GM18519 (cell line): ENCODE measurements around the gene ATP10A.

Source experiments
- ATAC-seq: cut with Tn5 transposase; IDR thresholded peaks from one replicate; pipeline ENCODE4 v1.9.1; 2021; ENCODE audit warnings: mild to moderate bottlenecking, moderate library complexity; ENCODE audit not compliant: unreplicated experiment, low FRiP score

The ATP10A gene, protein sequence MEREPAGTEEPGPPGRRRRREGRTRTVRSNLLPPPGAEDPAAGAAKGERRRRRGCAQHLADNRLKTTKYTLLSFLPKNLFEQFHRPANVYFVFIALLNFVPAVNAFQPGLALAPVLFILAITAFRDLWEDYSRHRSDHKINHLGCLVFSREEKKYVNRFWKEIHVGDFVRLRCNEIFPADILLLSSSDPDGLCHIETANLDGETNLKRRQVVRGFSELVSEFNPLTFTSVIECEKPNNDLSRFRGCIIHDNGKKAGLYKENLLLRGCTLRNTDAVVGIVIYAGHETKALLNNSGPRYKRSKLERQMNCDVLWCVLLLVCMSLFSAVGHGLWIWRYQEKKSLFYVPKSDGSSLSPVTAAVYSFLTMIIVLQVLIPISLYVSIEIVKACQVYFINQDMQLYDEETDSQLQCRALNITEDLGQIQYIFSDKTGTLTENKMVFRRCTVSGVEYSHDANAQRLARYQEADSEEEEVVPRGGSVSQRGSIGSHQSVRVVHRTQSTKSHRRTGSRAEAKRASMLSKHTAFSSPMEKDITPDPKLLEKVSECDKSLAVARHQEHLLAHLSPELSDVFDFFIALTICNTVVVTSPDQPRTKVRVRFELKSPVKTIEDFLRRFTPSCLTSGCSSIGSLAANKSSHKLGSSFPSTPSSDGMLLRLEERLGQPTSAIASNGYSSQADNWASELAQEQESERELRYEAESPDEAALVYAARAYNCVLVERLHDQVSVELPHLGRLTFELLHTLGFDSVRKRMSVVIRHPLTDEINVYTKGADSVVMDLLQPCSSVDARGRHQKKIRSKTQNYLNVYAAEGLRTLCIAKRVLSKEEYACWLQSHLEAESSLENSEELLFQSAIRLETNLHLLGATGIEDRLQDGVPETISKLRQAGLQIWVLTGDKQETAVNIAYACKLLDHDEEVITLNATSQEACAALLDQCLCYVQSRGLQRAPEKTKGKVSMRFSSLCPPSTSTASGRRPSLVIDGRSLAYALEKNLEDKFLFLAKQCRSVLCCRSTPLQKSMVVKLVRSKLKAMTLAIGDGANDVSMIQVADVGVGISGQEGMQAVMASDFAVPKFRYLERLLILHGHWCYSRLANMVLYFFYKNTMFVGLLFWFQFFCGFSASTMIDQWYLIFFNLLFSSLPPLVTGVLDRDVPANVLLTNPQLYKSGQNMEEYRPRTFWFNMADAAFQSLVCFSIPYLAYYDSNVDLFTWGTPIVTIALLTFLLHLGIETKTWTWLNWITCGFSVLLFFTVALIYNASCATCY (N-terminal part only)

DNA sequence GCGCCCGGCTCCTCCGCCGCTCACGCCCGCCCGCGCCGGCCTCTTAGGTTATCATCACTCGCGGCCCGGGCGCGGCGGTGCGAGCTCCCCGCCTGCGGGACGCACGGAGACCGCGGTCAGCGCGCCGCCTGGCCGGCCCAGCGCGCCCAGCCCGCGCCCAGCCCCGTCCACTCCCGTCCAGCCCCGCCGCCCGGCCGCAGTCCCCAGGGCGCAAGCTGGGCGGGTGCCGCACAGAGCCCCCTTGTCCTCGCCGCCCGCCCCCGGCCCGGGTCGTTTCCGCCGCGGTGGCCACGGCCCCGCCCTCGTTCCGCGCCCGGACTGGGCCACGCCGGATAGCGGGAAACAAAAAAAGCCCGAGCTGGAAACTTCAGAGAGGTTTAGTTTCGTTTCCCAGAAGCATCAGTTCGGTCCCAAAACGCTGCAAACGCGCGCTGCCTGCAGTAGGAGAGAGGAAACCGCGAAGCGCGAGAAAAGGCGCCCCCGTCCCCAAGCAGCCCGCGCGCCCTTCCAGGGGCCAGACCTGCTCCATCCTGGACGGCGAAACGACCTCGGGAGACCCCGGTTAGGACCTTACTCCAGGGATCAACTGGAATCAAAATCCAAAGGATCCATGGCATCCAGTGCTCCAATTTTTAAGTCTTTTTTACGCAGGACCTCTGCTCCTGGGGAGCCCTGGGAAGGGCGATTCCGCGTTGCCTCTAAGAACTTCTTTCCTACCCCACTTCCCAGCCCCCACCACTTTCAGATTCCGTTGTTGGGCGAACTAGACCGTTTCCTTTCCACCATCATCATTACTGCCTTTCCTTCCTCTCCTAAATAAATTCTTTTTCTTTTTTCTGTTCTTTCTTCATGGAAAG lies at the start of gene ATP10A:
TSS of gene ATP10A (minus strand) at position 217 of the 857 bp plus-strand sequence. CDS start 231 bp downstream, outside the sequence.
- ATAC-seq = no peak

DNA sequence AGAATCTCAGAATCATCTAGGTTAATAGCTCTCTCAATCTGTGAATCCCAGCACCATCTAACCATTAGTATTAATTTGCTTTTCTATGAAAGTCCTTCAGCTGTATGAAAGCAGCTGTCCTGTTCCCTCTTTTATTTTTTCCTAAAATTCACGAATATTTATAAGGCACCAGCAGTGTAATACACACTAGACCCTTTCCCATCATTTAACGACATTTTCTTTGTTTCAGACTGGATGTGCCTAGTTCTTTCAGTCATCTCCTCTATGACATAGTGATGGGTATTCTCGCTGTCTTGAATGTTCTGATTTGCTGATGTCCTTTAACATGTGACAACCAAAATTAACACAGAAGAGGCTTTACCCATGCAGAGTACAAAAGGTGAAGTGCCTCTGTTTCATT lies 48.9 kb upstream of the ATP10A start:
- no peak for ATAC-seq

DNA sequence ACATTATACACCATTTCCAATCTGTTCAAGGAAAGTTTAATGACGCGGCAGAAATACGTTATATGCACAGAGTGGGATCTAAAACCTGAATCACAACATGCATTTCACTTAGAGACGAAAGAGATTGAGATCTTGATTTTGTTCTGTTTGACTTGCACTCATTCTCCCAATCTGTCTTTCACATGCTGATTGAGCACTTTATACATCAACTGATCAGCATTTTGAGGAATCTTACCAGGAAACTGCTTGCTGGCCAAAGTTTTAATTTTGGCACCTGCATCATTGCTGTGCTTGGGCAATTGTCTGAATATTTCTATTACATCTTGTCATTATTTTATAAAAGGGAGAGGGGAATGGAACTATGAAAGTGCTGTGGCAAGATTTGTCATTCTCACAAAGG lies 47.7 kb upstream of the ATP10A start:
- ATAC-seq = no peak

DNA sequence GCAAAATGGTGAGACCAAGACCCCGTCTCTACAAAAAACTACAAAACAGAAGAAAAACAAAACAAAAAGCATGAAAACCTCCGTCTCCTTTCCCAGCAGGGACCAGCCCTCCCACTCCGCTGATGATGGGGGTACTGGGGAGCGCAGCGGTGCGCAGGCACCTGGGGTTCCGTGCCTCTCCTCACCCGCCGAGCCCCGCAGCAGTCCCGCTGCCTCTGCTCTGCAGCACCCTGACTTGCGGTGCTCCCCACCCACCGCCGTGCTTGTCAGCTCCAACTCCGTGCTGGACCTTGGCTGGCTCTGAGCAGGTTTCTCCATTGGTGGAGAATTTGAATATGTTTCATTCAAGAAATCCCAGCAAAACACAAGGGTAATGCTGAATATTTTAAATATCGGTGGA lies 46.7 kb upstream of the ATP10A start:
- ATAC-seq = no peak

DNA sequence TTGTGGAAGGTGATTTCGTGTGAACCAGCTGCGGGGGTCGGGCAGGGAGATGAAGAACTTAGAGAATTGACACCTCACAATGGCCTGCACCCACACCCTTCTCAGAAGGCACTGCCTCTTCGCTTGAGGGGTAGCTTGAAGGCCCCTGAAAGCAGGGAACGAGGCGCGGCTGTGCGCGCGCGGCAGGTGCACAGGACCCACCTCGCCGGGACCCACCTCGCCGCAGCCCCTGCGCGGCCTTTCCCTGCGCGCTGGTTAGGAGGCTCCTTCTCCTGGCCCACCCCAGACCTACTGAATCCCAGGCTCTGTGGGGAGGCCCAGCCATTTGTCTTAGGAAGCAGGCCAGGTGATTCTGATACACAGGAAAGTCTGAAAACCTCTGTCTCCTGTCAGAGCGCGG lies 46.2 kb upstream of the ATP10A start:
- ATAC-seq = no peak

DNA sequence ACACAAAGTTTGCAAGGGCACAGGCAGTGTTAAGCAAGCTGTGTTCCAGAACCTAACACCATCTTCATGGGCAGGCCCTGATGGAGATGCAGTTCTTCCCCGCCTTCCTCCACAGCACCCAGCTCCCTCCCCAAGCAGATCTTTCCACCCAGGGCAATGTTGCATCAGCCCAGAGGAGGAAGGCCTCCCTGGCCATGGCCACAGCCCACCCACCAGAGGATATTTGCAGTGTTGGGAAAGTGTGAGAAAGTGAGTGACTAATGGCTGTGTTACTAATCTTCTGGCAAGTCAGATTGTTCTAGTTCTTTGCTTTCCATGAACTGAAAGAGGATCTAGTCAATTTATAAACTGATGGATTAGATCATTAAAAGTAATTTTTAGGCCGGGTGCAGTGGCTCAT lies 42.0 kb upstream of the ATP10A start:
- no peak for ATAC-seq

DNA sequence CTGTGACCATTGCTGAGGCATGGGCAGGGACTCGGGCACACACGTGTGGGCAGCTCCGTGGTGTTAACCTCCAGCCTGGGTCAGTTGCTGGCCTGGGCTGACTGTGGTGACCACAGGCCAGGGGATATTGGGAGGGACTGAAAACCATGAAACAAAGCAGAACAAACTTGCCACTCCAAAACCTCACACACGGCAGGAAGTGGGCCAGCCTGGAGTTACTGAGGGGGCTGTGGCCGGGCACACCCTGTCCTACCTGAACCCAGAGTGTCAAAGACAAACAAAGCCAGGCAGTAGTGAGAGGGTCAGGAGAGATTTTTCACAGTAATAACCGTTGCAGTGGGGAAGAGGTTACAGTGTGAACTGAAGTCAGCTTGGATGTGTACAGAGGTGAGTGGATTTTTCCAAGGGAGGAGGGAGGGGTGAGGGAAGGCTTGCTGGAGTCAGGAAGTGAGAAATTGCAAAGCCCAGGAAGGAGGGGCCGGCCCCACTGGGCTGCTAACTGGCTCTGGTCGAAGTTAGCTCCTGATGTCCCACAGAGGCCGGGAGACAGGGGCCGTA lies 40.0 kb upstream of the ATP10A start:
- ATAC-seq = no peak

DNA sequence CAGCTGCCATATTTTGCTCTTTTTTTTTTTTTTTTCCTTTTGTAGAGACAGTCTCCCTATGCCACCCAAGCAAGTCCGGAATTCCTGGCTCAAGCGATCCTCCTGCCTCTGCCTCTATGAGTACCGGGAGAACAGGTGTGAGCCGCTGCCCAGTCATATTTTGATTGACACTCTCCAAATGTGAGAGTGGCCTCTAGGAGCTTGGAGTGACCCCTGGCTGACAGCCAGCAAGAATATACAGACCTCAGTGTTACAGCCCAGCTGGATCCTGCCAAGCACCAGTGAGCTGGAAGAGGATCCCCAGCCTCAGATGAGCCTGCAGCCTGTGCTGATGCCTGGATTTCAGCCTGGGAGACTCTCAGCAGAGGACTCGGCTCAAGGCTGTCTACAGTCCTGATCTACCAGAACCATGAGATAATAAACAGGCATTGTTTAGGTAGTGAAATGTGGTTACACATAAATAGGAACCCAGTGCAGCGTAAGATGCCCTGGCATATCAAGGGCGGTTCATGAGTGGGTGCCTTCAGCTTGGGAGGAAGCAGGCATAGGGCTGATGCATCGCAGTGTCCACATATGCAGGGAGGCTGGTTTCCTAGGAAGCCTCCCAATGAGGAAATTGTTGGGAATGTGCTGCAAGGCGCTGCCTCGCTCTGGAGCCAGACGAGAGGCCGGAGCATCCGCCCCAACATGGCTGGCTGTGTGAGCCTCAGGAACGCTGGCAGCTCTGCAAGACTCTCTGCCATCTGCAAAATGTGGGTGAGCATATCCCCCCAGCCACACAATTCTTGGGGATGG lies 38.9 kb upstream of the ATP10A start:
- ATAC-seq = no peak

DNA sequence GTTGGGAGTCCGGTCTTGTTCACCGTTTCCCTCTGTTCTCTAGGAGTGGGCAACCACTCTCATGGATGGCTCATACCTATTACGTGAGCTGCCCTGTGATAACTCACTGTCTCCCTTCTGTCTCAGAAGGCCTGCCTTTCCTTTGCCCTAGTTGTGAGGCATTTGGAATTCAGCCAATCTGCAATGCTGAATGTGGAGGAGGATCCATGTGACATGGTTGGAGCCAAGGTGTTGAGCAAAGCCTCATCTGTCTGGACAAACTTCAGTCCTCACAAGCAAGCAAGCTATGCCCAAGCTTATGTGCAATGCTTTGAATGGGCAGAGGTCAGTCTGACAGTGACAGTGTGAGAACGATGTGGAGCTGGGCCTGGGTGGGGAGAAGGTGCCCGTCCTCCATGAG lies 37.8 kb upstream of the ATP10A start:
- ATAC-seq = no peak

DNA sequence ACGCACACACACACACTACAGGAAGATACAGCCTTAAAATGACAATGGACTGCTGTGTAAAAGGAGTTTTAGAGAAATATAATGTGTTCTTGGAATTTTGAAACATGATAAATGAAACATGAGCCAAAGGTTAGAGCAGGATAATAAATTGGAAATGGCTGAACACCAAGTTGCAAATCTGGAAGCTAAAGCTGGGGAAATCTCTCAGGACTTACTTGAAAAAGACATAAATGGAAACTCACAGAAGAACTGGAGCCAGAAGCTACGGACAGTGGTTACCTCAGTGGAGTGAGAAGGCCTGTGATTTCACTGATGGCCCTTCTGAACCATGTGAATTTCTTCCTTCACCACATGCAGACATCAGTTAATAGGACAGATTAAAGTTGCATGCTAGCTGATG lies 37.3 kb upstream of the ATP10A start:
- ATAC-seq = no peak

DNA sequence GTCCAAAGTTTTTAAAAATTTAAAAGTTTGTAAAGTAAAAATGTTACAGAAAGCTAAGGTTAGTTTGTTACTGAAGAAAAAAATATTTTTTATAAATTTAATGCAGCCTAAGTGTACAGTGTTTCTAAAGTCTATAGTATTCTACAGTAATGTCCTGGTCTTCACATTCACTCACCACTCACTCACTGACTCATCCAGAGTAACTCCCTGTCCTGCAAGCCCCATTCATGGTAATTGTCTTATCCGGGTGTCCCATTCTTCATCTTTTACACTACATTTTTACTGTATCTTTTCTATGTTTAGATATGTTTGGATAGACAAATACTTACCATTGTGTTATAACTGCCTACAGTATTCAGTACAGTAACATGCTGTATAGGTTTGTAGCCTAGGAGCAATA lies 36.7 kb upstream of the ATP10A start:
- no peak for ATAC-seq

DNA sequence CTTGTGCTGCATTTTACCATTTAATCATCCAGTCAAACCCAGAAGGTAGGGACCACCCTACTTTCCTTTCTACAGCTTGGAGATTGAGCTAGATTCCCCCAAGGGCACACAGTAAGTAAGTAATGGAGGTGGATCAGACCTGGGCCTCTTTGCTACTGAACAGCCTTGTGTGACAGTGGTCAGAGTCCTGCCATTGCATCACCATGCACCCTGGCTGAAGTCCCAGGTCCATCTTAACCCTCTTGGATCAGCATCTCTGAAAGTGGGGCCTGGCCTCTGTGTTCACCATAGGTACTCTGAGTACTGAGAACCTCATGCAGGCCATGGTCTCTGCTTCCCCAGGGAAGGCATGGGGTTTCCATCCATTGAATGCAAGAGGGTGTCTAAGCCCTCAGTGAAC lies 34.5 kb upstream of the ATP10A start:
- ATAC-seq = no peak

DNA sequence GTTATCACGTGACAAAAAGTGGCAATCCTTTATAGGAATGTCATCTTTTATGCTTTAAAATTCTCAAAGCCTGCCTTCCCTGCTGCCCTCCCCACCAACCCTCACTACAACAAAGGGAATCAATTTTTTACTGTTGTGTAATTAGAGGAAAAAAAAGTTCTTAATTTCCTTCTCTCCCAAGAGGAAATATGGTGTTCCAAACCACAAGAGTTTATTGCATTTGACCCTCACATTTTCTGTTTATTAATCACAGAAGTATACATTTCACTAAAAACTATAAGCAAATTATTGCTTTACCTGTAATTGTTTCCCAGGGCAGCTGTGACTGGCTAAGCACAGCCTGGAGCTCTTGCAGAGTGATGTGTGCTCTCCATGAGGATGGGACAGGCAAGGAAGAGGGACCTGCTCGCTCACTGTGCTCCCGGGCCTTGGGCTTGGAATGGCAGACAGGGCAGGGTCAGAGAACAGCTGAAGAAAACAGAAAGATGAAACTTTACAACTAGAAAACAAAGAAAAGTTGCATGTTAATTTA lies 31.3 kb upstream of the ATP10A start:
- ATAC-seq = no peak

DNA sequence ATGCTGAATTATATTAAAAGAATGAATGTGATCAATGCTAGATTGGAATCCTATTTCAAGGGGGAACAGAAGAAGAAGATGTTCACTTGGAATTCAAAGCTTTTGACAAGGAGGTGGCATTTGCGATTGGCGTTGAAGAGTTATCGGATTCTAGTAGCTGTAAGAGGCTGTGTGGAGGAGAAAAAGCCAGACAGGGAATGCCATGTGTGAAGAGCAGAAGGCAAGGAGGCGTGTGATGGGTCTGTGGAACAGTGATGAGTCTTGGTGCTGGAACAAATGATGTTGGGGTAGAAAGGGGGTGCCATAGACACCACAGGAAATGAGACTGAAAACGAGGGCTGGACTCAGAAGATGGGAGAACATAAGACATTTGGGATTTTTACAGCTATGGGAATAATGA lies 30.5 kb upstream of the ATP10A start:
- no peak for ATAC-seq

DNA sequence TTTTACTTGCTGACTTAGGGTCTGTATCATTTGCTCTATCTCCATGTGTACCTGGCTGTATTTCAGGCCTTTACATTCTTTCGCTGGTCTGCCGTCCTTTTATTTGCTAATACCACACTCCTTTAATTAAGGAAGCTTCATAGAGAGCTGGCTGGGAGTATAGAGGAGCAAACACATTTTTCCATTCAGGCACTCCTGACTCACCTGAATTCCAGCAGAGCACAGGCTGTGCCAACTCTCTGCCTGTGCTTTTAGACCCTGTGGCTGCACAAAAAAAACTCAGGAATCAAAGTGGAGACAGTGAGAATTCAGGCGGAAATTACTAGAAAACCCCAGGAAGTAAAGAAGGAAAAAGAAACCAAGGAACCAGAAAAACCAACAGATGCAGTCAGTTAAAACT lies 29.0 kb upstream of the ATP10A start:
- ATAC-seq = no peak

DNA sequence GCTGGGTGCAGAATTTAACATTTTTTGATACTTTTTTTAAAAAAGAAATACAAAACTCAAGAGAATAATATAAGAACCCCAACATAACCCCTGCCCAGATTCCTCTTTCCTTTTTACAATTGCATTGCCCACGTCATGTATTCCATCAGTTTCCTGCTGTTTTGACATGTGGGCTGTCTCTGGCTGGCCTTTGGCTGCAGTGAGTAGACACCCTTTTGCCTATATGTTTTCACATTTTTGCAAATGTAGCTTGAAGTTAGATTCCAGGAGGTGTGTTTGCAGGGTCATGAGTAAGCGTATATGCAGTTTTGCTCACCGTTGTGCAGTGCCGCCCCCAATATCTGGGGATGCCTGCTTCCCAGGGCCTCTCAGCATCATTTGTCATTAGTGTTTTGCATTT lies 28.0 kb upstream of the ATP10A start:
- ATAC-seq = no peak

DNA sequence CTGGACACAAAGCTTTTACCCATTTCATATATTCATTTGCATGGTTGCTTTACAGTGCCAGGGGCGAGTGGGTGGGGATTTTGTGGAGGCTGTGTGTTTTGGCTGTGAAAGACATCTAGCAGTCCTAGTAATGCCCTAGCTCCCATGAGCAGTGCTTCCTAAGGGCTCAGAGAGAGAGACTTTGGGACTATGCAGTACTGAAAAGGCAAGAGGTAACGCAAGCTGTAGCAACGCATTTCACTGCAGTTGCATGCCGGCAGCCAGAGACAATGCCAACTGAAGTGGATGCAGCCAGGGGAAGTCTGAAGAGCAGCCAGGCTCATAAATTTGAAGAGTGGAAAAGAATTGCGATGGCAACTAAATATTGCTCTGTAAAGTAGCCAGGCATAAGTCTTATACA lies 27.4 kb upstream of the ATP10A start:
- ATAC-seq = no peak

DNA sequence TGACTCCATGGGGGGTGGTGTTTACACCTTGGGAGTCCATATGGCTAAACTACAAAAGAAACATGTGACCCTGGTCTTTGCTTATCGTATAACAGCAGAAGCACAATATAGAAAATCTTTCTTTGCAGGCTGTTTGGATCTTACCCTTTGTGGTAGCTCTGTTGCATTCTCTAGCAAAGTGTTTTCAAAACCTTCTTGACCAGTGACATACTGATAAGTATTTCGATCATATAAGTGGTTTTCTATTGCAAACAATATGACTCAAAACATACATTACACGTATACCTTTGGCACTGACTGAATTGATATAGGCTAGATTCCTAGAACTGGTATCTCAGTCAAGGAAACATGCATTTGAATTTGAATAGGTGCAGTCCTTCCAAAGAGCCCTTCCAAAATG lies 24.7 kb upstream of the ATP10A start:
- ATAC-seq = no peak
